Endothelial cell of umbilical vein (primary cell): Measurements from ENCODE around the gene PARD3B. TPM values are rescaled to one million over a fixed set of nuclear protein-coding genes. Genes with fewer than 3 reads are reported as not detected.

Experiments used
- BruUV-seq: library from RNA; stranded (reverse); fragments of 400-500 nt; replicated peaks from 2 replicates; lab custom pipeline; 2021; lab: Mats Ljungman, UMichigan
- CTCF ChIA-PET: fragments of 300-600, 350-600 bp; sonication (Branson Sonifier 250); formaldehyde crosslinking; loops from one replicate; lab custom pipeline; 2021; ENCODE audit warnings: antibody characterized with exemption, inconsistent platforms; lab: Charles Lee
- POLR2A ChIA-PET: fragments of 300-600, 350-600 bp; sonication (Branson Sonifier 250); formaldehyde crosslinking; loops from one replicate; lab custom pipeline; 2021; ENCODE audit warnings: antibody characterized with exemption, inconsistent platforms; lab: Charles Lee
- DNase-seq: peaks from one replicate; pipeline ENCODE4 v3.0.0-alpha.2; 2011; ENCODE audit warnings: low read depth, low spot score
- FAIRE-seq: peaks from 2 replicates; lab custom pipeline; 2011; peaks lifted over from hg19 to GRCh38; lab: Jason Lieb, UNC
- H2AFZ ChIP-seq: 2 replicates; pipeline ENCODE4 v1.6.0; 2012; ENCODE audit warnings: low read depth, low read length, control low read depth, inconsistent platforms
- H3K27ac ChIP-seq: 2 replicates; pipeline ENCODE4 v1.5.1; 2011; ENCODE audit warnings: low read depth, mild to moderate bottlenecking, control low read depth, low read length, moderate library complexity; ENCODE audit not compliant: insufficient read depth
- H3K27me3 ChIP-seq, 2 experiments: 2 replicates each; pipeline versions ENCODE4 v1.6.0 to v1.6.1; 2011; ENCODE audit warnings: low read length in 2 of 2, mixed read lengths in 1 of 2; ENCODE audit not compliant: control insufficient read depth in 2 of 2, insufficient read depth in 2 of 2
- H3K36me3 ChIP-seq, 2 experiments: 2 replicates in 1 of 2; 3 replicates in 1 of 2; pipeline ENCODE4 v1.5.1; 2011; ENCODE audit warnings: low read length in 2 of 2, mild to moderate bottlenecking in 1 of 2, moderate library complexity in 1 of 2; ENCODE audit not compliant: control insufficient read depth in 2 of 2, insufficient read depth in 2 of 2; ENCODE audit errors: extremely low read depth in 1 of 2
- H3K4me1 ChIP-seq: 3 replicates; pipeline ENCODE4 v1.5.1; 2011; ENCODE audit warnings: mild to moderate bottlenecking, low read length; ENCODE audit not compliant: control insufficient read depth, insufficient read depth; ENCODE audit errors: extremely low read depth
- H3K4me2 ChIP-seq: 2 replicates; pipeline ENCODE4 v1.6.1; 2011; ENCODE audit warnings: low read length, control low read depth, mixed read lengths; ENCODE audit not compliant: insufficient read depth
- H3K4me3 ChIP-seq, 3 experiments: fragments of 200-600 bp in 1 of 3; sonication (generic), shearing (Covaris generic) in 1 of 3; replicated peaks in 1 of 3; 2 replicates each; pipeline ENCODE4 v1.5.1; 2011 to 2016; ENCODE audit warnings: control low read depth in 3 of 3, low read length in 3 of 3, mild to moderate bottlenecking in 2 of 3, inconsistent platforms in 1 of 3, low read depth in 1 of 3, moderate library complexity in 1 of 3; ENCODE audit not compliant: insufficient read depth in 1 of 3
- H3K79me2 ChIP-seq: 2 replicates; pipeline ENCODE4 v1.6.0; 2012; ENCODE audit warnings: low read length, inconsistent platforms; ENCODE audit not compliant: control insufficient read depth, insufficient read depth
- H3K9ac ChIP-seq: replicated peaks from 2 replicates; pipeline ENCODE3; 2011; ENCODE audit warnings: low read length, control low read depth; ENCODE audit not compliant: insufficient read depth; ENCODE audit errors: extremely low read depth
- H3K9me1 ChIP-seq: replicated peaks from 3 replicates; pipeline ENCODE4 v1.6.0; 2011; ENCODE audit warnings: mild to moderate bottlenecking, low read length; ENCODE audit not compliant: control insufficient read depth, insufficient read depth; ENCODE audit errors: extremely low read depth
- H3K9me3 ChIP-seq: replicated peaks from 2 replicates; pipeline ENCODE4 v1.5.1; 2012; ENCODE audit warnings: low read length, inconsistent platforms; ENCODE audit not compliant: control insufficient read depth, insufficient read depth
- H4K20me1 ChIP-seq: replicated peaks from 2 replicates; pipeline ENCODE3; 2011; ENCODE audit warnings: mild to moderate bottlenecking, low read length; ENCODE audit not compliant: control insufficient read depth, insufficient read depth; ENCODE audit errors: extremely low read depth
- CTCF ChIP-seq, 2 donors: IDR thresholded peaks; 1 replicate in 1 of 2; 2 replicates in 1 of 2; pipeline ENCODE4 v1.5.1; 2011; ENCODE audit warnings: low read length in 2 of 2, mild to moderate bottlenecking in 2 of 2, moderate library complexity in 2 of 2, control low read depth in 1 of 2, inconsistent platforms in 1 of 2, low read depth in 1 of 2; ENCODE audit not compliant: insufficient read depth in 1 of 2; ENCODE audit errors: extremely low read depth in 1 of 2
- EZH2 ChIP-seq: IDR thresholded peaks from 2 replicates; pipeline ENCODE4 v1.6.1; 2012; ENCODE audit warnings: borderline replicate concordance, low read depth, mild to moderate bottlenecking, moderate library complexity, low read length, inconsistent platforms; ENCODE audit not compliant: severe bottlenecking
- FOS ChIP-seq: IDR thresholded peaks from 2 replicates; pipeline ENCODE4 v1.6.1; 2011; ENCODE audit warnings: mild to moderate bottlenecking, low read length, moderate library complexity, borderline replicate concordance; ENCODE audit not compliant: insufficient read depth
- GATA2 ChIP-seq: IDR thresholded peaks from 2 replicates; pipeline ENCODE4 v1.7.0; 2011; ENCODE audit warnings: low read depth, mild to moderate bottlenecking, moderate library complexity, mixed read lengths, low read length; ENCODE audit not compliant: insufficient read length, insufficient read depth
- JUN ChIP-seq: IDR thresholded peaks from 2 replicates; pipeline ENCODE4 v1.6.1; 2011; ENCODE audit warnings: borderline replicate concordance, low read depth; ENCODE audit not compliant: insufficient read length, insufficient read depth
- MAX ChIP-seq: IDR thresholded peaks from 2 replicates; pipeline ENCODE4 v1.6.1; 2011; ENCODE audit not compliant: insufficient read depth, insufficient read length
- MYC ChIP-seq: IDR thresholded peaks from one replicate; pipeline ENCODE4 v1.6.1; 2011; ENCODE audit warnings: mild to moderate bottlenecking, low read depth, low read length
- POLR2A ChIP-seq: IDR thresholded peaks from 2 replicates; pipeline ENCODE4 v1.6.1; 2012; ENCODE audit warnings: low read depth, mild to moderate bottlenecking, control low read depth, low read length
- POLR2AphosphoS5 ChIP-seq: IDR thresholded peaks from 2 replicates; pipeline ENCODE4 v1.6.1; 2012; ENCODE audit warnings: low read depth, mild to moderate bottlenecking, control low read depth, low read length, moderate library complexity; ENCODE audit not compliant: insufficient read depth
- dilution Hi-C: fragments of 300-500 bp; cut with MboI; formaldehyde crosslinking; loops from one replicate; pipeline ENCODE4 v1.15.0; 2019; ENCODE audit warnings: low sequenced_read_pairs; ENCODE audit not compliant: extremely low pct_ligation_motif_present
- intact Hi-C: fragments of 100-400 bp; cut with micrococcal nuclease; formaldehyde crosslinking; loops from one replicate; pipeline ENCODE4 v1.10.0; 2022
- polyA plus RNA-seq, 4 experiments: library from polyadenylated mRNA; depleted of rRNA in 3 of 4; stranded (reverse) in 3 of 4; unstranded in 1 of 4; fragments of >200 nt; gene quantifications; 2 replicates each; pipeline versions ENCODE4 v1.2.1 to v1.2.3, GENCODE V29; 2011 to 2012; ENCODE audit warnings: missing spikeins in 1 of 4
- total RNA-seq: library from RNA; stranded (reverse); gene quantifications from 2 replicates; pipeline ENCODE4 v1.2.3, GENCODE V29; 2021

The PARD3B gene
- total and polyA plus RNA-seq, 2 donors (not counting 3 experiments of a cell fraction or from before 2014, with no cell fraction given): 2.2 to 30.9 TPM

GRCh38 chr2:205288686-205289085, 743.4 kb downstream of the PARD3B start:
- intact Hi-C loops (no loop called here), dilution Hi-C loops (no loop called here)
- no peaks in the 10 kb centered on the region for H3K36me3 ChIP-seq
- no TSS peak for BruUV-seq
- no peak overlapping the region for H3K27ac ChIP-seq
- no peaks in the 10 kb centered on the region for H4K20me1 ChIP-seq
- H3K9ac ChIP-seq: no peak overlapping the region
- H3K9me1 ChIP-seq: no peaks in the 10 kb centered on the region
- no peak for TF ChIP-seq JUN
- no peak for TF ChIP-seq POLR2A
- no peak for DNase-seq
- H3K4me1 ChIP-seq: no peaks in the 10 kb centered on the region
- ChIA-PET CTCF (no interaction called here), POLR2A (no interaction called here)
- FAIRE-seq: no peak
- no peaks in the 10 kb centered on the region for H3K27me3 ChIP-seq
- no peak overlapping the region for H2AFZ ChIP-seq
- H3K4me2 ChIP-seq: no peak overlapping the region
- H3K79me2 ChIP-seq: no peaks in the 10 kb centered on the region
- no peaks in the 10 kb centered on the region for H3K9me3 ChIP-seq
- H3K4me3 ChIP-seq: no peak overlapping the region

- CTCF ChIA-PET: no interaction called here
These were observed 745.0 kb downstream of the PARD3B start for GRCh38 chr2:205290299-205290698.

More at GRCh38 chr2:205290299-205290698, 745.0 kb downstream of the PARD3B start:
- no peak overlapping the region for H3K4me3 ChIP-seq
- H3K79me2 ChIP-seq: no peaks in the 10 kb centered on the region
- TF ChIP-seq FOS: no peak
- no peak for TF ChIP-seq POLR2A
- TF ChIP-seq CTCF (IDR thresholded peaks at IDR 0.05; ENCODE audit: extremely low read depth in 1 of 2, insufficient read depth in 1 of 2, low read depth in 1 of 2, low read length in 2 of 2): no peak
- TF ChIP-seq EZH2: no peak
- no peak for TF ChIP-seq MYC
- no peak for TF ChIP-seq JUN
- TF ChIP-seq POLR2AphosphoS5: no peak
- TF ChIP-seq GATA2: no peak
- TF ChIP-seq MAX: no peak
- H3K9ac ChIP-seq: no peak overlapping the region
- no TSS peak for BruUV-seq
- H3K4me2 ChIP-seq: no peak overlapping the region
- intact Hi-C loops (no loop called here), dilution Hi-C loops (no loop called here)
- H3K9me1 ChIP-seq: no peaks in the 10 kb centered on the region
- H3K27me3 ChIP-seq: no peaks in the 10 kb centered on the region
- H3K36me3 ChIP-seq: no peaks in the 10 kb centered on the region
- H3K27ac ChIP-seq: no peak overlapping the region
- no peak overlapping the region for H2AFZ ChIP-seq
- POLR2A ChIA-PET: no interaction called here
- H3K4me1 ChIP-seq: no peaks in the 10 kb centered on the region
- H3K9me3 ChIP-seq: no peaks in the 10 kb centered on the region
- DNase-seq (no peak), FAIRE-seq (no peak)
- no peaks in the 10 kb centered on the region for H4K20me1 ChIP-seq
